H9 (cell line): Measurements from ENCODE around the gene GADD45GIP1. TPM values are rescaled to one million over a fixed set of nuclear protein-coding genes. Genes with fewer than 3 reads are reported as not detected.

ENCODE experiments used
- DNase-seq: peaks from one replicate; pipeline ENCODE4 v3.0.0-alpha.2; 2017
- H2AFZ ChIP-seq: one replicate; pipeline ENCODE4 v1.6.1; 2013; ENCODE audit warnings: mild to moderate bottlenecking, low read length, control low read depth, moderate library complexity
- H2AK5ac ChIP-seq: 2 replicates; pipeline ENCODE4 v1.6.1; 2013; ENCODE audit warnings: low read length, control low read depth, mixed read lengths; ENCODE audit not compliant: insufficient read length
- H2BK120ac ChIP-seq: one replicate; pipeline ENCODE4 v1.6.1; 2013; ENCODE audit warnings: low read depth, mild to moderate bottlenecking, low read length, control low read depth, inconsistent platforms; ENCODE audit not compliant: poor library complexity, severe bottlenecking
- H2BK12ac ChIP-seq: 2 replicates; pipeline ENCODE4 v1.6.1; 2013; ENCODE audit warnings: low read length, control low read depth, mixed read lengths, low read depth; ENCODE audit not compliant: insufficient read length
- H2BK15ac ChIP-seq: 2 replicates; pipeline ENCODE4 v1.6.1; 2013; ENCODE audit warnings: low read depth, low read length, control low read depth
- H2BK20ac ChIP-seq: one replicate; pipeline ENCODE4 v1.6.1; 2013; ENCODE audit warnings: low read depth, mild to moderate bottlenecking, low read length, control low read depth, inconsistent platforms; ENCODE audit not compliant: poor library complexity, severe bottlenecking
- H2BK5ac ChIP-seq: 2 replicates; pipeline ENCODE4 v1.6.1; 2013; ENCODE audit warnings: low read length, control low read depth, mixed read lengths; ENCODE audit not compliant: insufficient read length
- H3K14ac ChIP-seq: 2 replicates; pipeline ENCODE4 v1.6.1; 2013; ENCODE audit warnings: low read length, control low read depth; ENCODE audit not compliant: insufficient read depth
- H3K18ac ChIP-seq: 2 replicates; pipeline ENCODE4 v1.6.1; 2013; ENCODE audit warnings: low read depth, mild to moderate bottlenecking, mixed read lengths, low read length, control low read depth; ENCODE audit not compliant: insufficient read length
- H3K23ac ChIP-seq: 2 replicates; pipeline ENCODE4 v1.6.1; 2013; ENCODE audit warnings: low read length, control low read depth, mixed read lengths, low read depth; ENCODE audit not compliant: insufficient read length
- H3K23me2 ChIP-seq: 2 replicates; pipeline ENCODE4 v1.6.1; 2013; ENCODE audit warnings: low read depth, mild to moderate bottlenecking, mixed read lengths, low read length, control low read depth; ENCODE audit not compliant: insufficient read length, poor library complexity, severe bottlenecking
- H3K27ac ChIP-seq: 2 replicates; pipeline ENCODE4 v1.5.1; 2013; ENCODE audit warnings: low read length, control low read depth, mixed read lengths, low read depth; ENCODE audit not compliant: insufficient read length
- H3K27me3 ChIP-seq: 2 replicates; pipeline ENCODE4 v1.6.1; 2013; ENCODE audit warnings: low read length, control low read depth, inconsistent platforms; ENCODE audit not compliant: insufficient read depth
- H3K4ac ChIP-seq: 2 replicates; pipeline ENCODE4 v1.6.1; 2013; ENCODE audit warnings: low read depth, mild to moderate bottlenecking, control low read depth, inconsistent platforms, low read length, moderate library complexity
- H3K4me1 ChIP-seq: 2 replicates; pipeline ENCODE4 v1.6.1; 2013; ENCODE audit warnings: low read length, control low read depth, inconsistent platforms; ENCODE audit not compliant: insufficient read depth
- H3K4me2 ChIP-seq: 2 replicates; pipeline ENCODE4 v1.6.1; 2013; ENCODE audit warnings: low read length, control low read depth, mixed read lengths; ENCODE audit not compliant: insufficient read length, insufficient read depth
- H3K56ac ChIP-seq: 2 replicates; pipeline ENCODE4 v1.6.1; 2013; ENCODE audit warnings: low read depth, mild to moderate bottlenecking, mixed read lengths, low read length, control low read depth; ENCODE audit not compliant: insufficient read length
- H3K79me1 ChIP-seq: 2 replicates; pipeline ENCODE4 v1.6.1; 2013; ENCODE audit warnings: low read depth, mild to moderate bottlenecking, moderate library complexity, low read length, control low read depth, inconsistent platforms; ENCODE audit not compliant: insufficient read depth, poor library complexity, severe bottlenecking
- H3K79me2 ChIP-seq: 2 replicates; pipeline ENCODE4 v1.6.1; 2013; ENCODE audit warnings: low read length, control low read depth, inconsistent platforms; ENCODE audit not compliant: insufficient read depth
- H3K9ac ChIP-seq: 2 replicates; pipeline ENCODE4 v1.6.1; 2013; ENCODE audit warnings: low read length, control low read depth, mixed read lengths; ENCODE audit not compliant: insufficient read length; ENCODE audit errors: extremely low read depth
- H3K9me3 ChIP-seq: one replicate; pipeline ENCODE4 v1.6.1; 2013; ENCODE audit warnings: low read depth, low read length, inconsistent platforms; ENCODE audit not compliant: control insufficient read depth
- H3T11ph ChIP-seq: one replicate; pipeline ENCODE4 v1.6.1; 2013; ENCODE audit warnings: mild to moderate bottlenecking, low read length, control low read depth, inconsistent platforms
- H4K20me1 ChIP-seq: one replicate; pipeline ENCODE4 v1.6.1; 2013; ENCODE audit not compliant: control insufficient read depth, insufficient read length, insufficient read depth
- H4K5ac ChIP-seq: 2 replicates; pipeline ENCODE4 v1.6.1; 2013; ENCODE audit warnings: low read depth, mild to moderate bottlenecking, mixed read lengths, low read length, control low read depth; ENCODE audit not compliant: insufficient read length
- H4K8ac ChIP-seq: replicated peaks from 2 replicates; pipeline ENCODE4 v1.6.1; 2013; ENCODE audit warnings: low read length, control low read depth, mixed read lengths, low read depth; ENCODE audit not compliant: insufficient read length
- H4K91ac ChIP-seq: 2 replicates; pipeline ENCODE4 v1.6.1; 2013; ENCODE audit warnings: low read depth, mild to moderate bottlenecking, moderate library complexity, mixed read lengths, low read length, control low read depth; ENCODE audit not compliant: insufficient read length
- H3K27ac Mint-ChIP-seq, 3 experiments: 2 replicates in 2 of 3; 3 replicates in 1 of 3; pipeline ENCODE4 v1.8.0; 2020 to 2021; ENCODE audit warnings: mixed read lengths in 3 of 3, mild to moderate bottlenecking in 1 of 3, moderate library complexity in 1 of 3
- H3K27me3 Mint-ChIP-seq: 2 replicates; pipeline ENCODE4 v1.8.0; 2021; ENCODE audit warnings: low read depth, mild to moderate bottlenecking, moderate library complexity, mixed read lengths
- H3K36me3 Mint-ChIP-seq, 3 experiments: 2 replicates in 2 of 3; 3 replicates in 1 of 3; pipeline ENCODE4 v1.8.0; 2020 to 2021; ENCODE audit warnings: low read depth in 3 of 3, mixed read lengths in 3 of 3; ENCODE audit not compliant: insufficient read depth in 1 of 3
- H3K4me1 Mint-ChIP-seq, 2 experiments: 2 replicates each; pipeline ENCODE4 v1.8.0; 2020; ENCODE audit warnings: mixed read lengths in 2 of 2
- H3K4me3 Mint-ChIP-seq, 2 experiments: 2 replicates in 1 of 2; 3 replicates in 1 of 2; pipeline ENCODE4 v1.8.0; 2020 to 2021; ENCODE audit warnings: mild to moderate bottlenecking in 2 of 2, mixed read lengths in 2 of 2, moderate library complexity in 1 of 2
- H3K9me3 Mint-ChIP-seq, 2 experiments: 2 replicates in 1 of 2; 3 replicates in 1 of 2; pipeline ENCODE4 v1.8.0; 2020; ENCODE audit warnings: mild to moderate bottlenecking in 2 of 2, mixed read lengths in 2 of 2, moderate library complexity in 1 of 2
- CTCF ChIP-seq: fragments of 200-600 bp; sonication (generic); conservative IDR thresholded peaks from 3 replicates; pipeline ENCODE4 v1.8.0; 2021; ENCODE audit warnings: antibody characterized with exemption, mild to moderate bottlenecking
- WGBS: extraction: QIAGEN DNeasy Blood & Tissue Kit; methylation state at CpG from one replicate; pipeline ENCODE4 v1.1.7; 2013; ENCODE audit warnings: missing lambda C conversion rate, low lambda C conversion rate, mixed read lengths; ENCODE audit not compliant: insufficient read length; ENCODE audit errors: extremely low coverage; 5-methylcytosine and 5-hydroxymethylcytosine counted together
- total RNA-seq: library from RNA; stranded (reverse); gene quantifications from 2 replicates; pipeline ENCODE4 v1.2.1, GENCODE V29; 2021

Gene GADD45GIP1
- total RNA-seq, 1 experiment from 2014 or later, result 44.5 TPM

GRCh38 chr19:12953138-12953798 lies 3.8 kb downstream of the GADD45GIP1 start:
- H3K27me3 ChIP-seq, result no peaks in the 10 kb centered on the region
- no peak overlapping the region for H3K14ac ChIP-seq
- no peak overlapping the region for H2BK5ac ChIP-seq
- H3K79me2 ChIP-seq, result peaks cover 7% of the 10 kb centered on the region; the same call in 1 of the 2 replicates
- no peak overlapping the region for H2BK20ac ChIP-seq
- H3K23ac ChIP-seq, result no peak overlapping the region
- no peak overlapping the region for H4K8ac ChIP-seq
- H3K36me3 Mint-ChIP-seq, result peaks cover 42 to 72% (median 67%) of the 10 kb centered on the region in 3 experiments
- no peak overlapping the region for H2BK12ac ChIP-seq
- H3K23me2 ChIP-seq, result peaks cover 3% of the 10 kb centered on the region
- peak overlapping the region in 2 of 3 experiments; percentile 31 to 72; a peak in 2 of 7 replicates for H3K27ac Mint-ChIP-seq
- peaks cover 5% of the 10 kb centered on the region for H3K79me1 ChIP-seq
- no peak overlapping the region for H3K4me3 Mint-ChIP-seq
- H3K4me1 ChIP-seq, result no peaks in the 10 kb centered on the region; the same call in 1 of the 2 replicates
- no peak overlapping the region for H2BK15ac ChIP-seq
- no peak overlapping the region for H2BK120ac ChIP-seq
- no peaks in the 10 kb centered on the region for H3K9me3 ChIP-seq
- H3K4me2 ChIP-seq, result no peak overlapping the region
- H2AFZ ChIP-seq, result no peak overlapping the region
- no peaks in the 10 kb centered on the region; a peak in 1 of 5 replicates for H3K9me3 Mint-ChIP-seq
- no peaks in the 10 kb centered on the region for H4K20me1 ChIP-seq
- H4K91ac ChIP-seq, result no peak overlapping the region
- H3K56ac ChIP-seq, result no peak overlapping the region
- peaks cover 21 to 36% of the 10 kb centered on the region in 2 experiments for H3K4me1 Mint-ChIP-seq
- no peak overlapping the region for H3T11ph ChIP-seq
- no peak overlapping the region for H3K4ac ChIP-seq
- no peak overlapping the region for H3K18ac ChIP-seq
- no peak overlapping the region for H3K9ac ChIP-seq
- no peak overlapping the region for H2AK5ac ChIP-seq
- H4K5ac ChIP-seq, result no peak overlapping the region
- H3K27ac ChIP-seq, result no peak overlapping the region
- no CpG with 5 or more reads among the region's 11 CpGs for WGBS
- no peaks in the 10 kb centered on the region for H3K27me3 Mint-ChIP-seq
- no peak for TF ChIP-seq CTCF
- DNase-seq, result no peak
